Measurements from ENCODE around the gene PLEKHG5.

Gene PLEKHG5

GRCh38 chr1:6468729-6469461, 22.6 kb downstream of the PLEKHG5 start:
- H3K36me3 Mint-ChIP-seq: no peaks in the 10 kb centered on the region
- H3K9me3 Mint-ChIP-seq: no peaks in the 10 kb centered on the region
- H3K4me3 Mint-ChIP-seq: no peak overlapping the region
- H3K27me3 Mint-ChIP-seq: peaks cover 34% of the 10 kb centered on the region
- no peak for ATAC-seq
- H3K27ac Mint-ChIP-seq: no peak overlapping the region
- H3K4me1 Mint-ChIP-seq: peaks cover 4% of the 10 kb centered on the region

- Mint-ChIP-seq H3K36me3 (no peaks in the 10 kb centered on the region), H3K4me1 (peaks cover 4% of the 10 kb centered on the region), H3K27me3 (peaks cover 40% of the 10 kb centered on the region), H3K4me3 (no peak overlapping the region), H3K27ac (no peak overlapping the region), H3K9me3 (no peaks in the 10 kb centered on the region)
- no peak for ATAC-seq
Observed at GRCh38 chr1:6467744-6468688, 23.5 kb downstream of the PLEKHG5 start.

GRCh38 chr1:6467224-6467623, 24.2 kb downstream of the PLEKHG5 start:
- ATAC-seq: no peak
- no peaks in the 10 kb centered on the region for H3K9me3 Mint-ChIP-seq
- peaks cover 4% of the 10 kb centered on the region for H3K4me1 Mint-ChIP-seq
- H3K27me3 Mint-ChIP-seq: peaks cover 48% of the 10 kb centered on the region
- H3K4me3 Mint-ChIP-seq: no peak overlapping the region
- no peaks in the 10 kb centered on the region for H3K36me3 Mint-ChIP-seq
- no peak overlapping the region for H3K27ac Mint-ChIP-seq

GRCh38 chr1:6466751-6467150, 24.7 kb downstream of the PLEKHG5 start:
- H3K27me3 Mint-ChIP-seq: peaks cover 52% of the 10 kb centered on the region
- peaks cover 4% of the 10 kb centered on the region for H3K4me1 Mint-ChIP-seq
- no peak overlapping the region for H3K4me3 Mint-ChIP-seq
- no peaks in the 10 kb centered on the region for H3K36me3 Mint-ChIP-seq
- ATAC-seq: no peak
- H3K27ac Mint-ChIP-seq: no peak overlapping the region
- no peaks in the 10 kb centered on the region for H3K9me3 Mint-ChIP-seq

GRCh38 chr1:6466023-6466422, 25.4 kb downstream of the PLEKHG5 start, which contains the start of gene TNFRSF25:
TSS of gene TNFRSF25 (minus strand) at chr1:6466173. CDS start at chr1:6466107, 66 bp downstream.
- Mint-ChIP-seq H3K27me3 (peaks cover 54% of the 10 kb centered on the region), H3K4me1 (peaks cover 5% of the 10 kb centered on the region), H3K27ac (no peak within 1 kb of the TSS), H3K36me3 (no peaks in the 10 kb centered on the region), H3K4me3 (no peak within 1 kb of the TSS), H3K9me3 (no peaks in the 10 kb centered on the region)
- ATAC-seq: no peak

GRCh38 chr1:6465461-6466005, 25.9 kb downstream of the PLEKHG5 start:
- H3K27ac Mint-ChIP-seq: no peak overlapping the region
- H3K9me3 Mint-ChIP-seq: no peaks in the 10 kb centered on the region
- no peak overlapping the region for H3K4me3 Mint-ChIP-seq
- ATAC-seq: no peak
- H3K36me3 Mint-ChIP-seq: no peaks in the 10 kb centered on the region
- peaks cover 59% of the 10 kb centered on the region for H3K27me3 Mint-ChIP-seq
- H3K4me1 Mint-ChIP-seq: peaks cover 10% of the 10 kb centered on the region

- Mint-ChIP-seq H3K27ac (no peak overlapping the region), H3K4me3 (no peak overlapping the region), H3K9me3 (no peaks in the 10 kb centered on the region), H3K27me3 (peaks cover 66% of the 10 kb centered on the region), H3K4me1 (peaks cover 15% of the 10 kb centered on the region), H3K36me3 (no peaks in the 10 kb centered on the region)
- no peak for ATAC-seq
Observed at GRCh38 chr1:6464915-6465314, 26.6 kb downstream of the PLEKHG5 start.

- Mint-ChIP-seq H3K9me3 (no peaks in the 10 kb centered on the region), H3K36me3 (no peaks in the 10 kb centered on the region), H3K27ac (no peak overlapping the region), H3K4me1 (peaks cover 15% of the 10 kb centered on the region), H3K27me3 (peaks cover 70% of the 10 kb centered on the region), H3K4me3 (no peak overlapping the region)
- ATAC-seq: no peak
Observed at GRCh38 chr1:6464514-6464836, 27.0 kb downstream of the PLEKHG5 start.

GRCh38 chr1:6463120-6463412, 28.4 kb downstream of the PLEKHG5 start:
- no peak for ATAC-seq
- H3K36me3 Mint-ChIP-seq: no peaks in the 10 kb centered on the region
- H3K9me3 Mint-ChIP-seq: no peaks in the 10 kb centered on the region
- peaks cover 75% of the 10 kb centered on the region for H3K27me3 Mint-ChIP-seq
- no peak overlapping the region for H3K27ac Mint-ChIP-seq
- no peak overlapping the region for H3K4me3 Mint-ChIP-seq
- H3K4me1 Mint-ChIP-seq: peaks cover 15% of the 10 kb centered on the region

- no peak for ATAC-seq
- H3K4me3 Mint-ChIP-seq: no peak overlapping the region
- H3K4me1 Mint-ChIP-seq: peaks cover 15% of the 10 kb centered on the region
- no peak overlapping the region for H3K27ac Mint-ChIP-seq
- peaks cover 73% of the 10 kb centered on the region for H3K27me3 Mint-ChIP-seq
- no peaks in the 10 kb centered on the region for H3K36me3 Mint-ChIP-seq
- no peaks in the 10 kb centered on the region for H3K9me3 Mint-ChIP-seq
Observed at GRCh38 chr1:6462412-6463119, 28.9 kb downstream of the PLEKHG5 start.

- H3K36me3 Mint-ChIP-seq: no peaks in the 10 kb centered on the region
- no peak overlapping the region for H3K27ac Mint-ChIP-seq
- no peak overlapping the region for H3K4me3 Mint-ChIP-seq
- H3K4me1 Mint-ChIP-seq: peaks cover 15% of the 10 kb centered on the region
- H3K9me3 Mint-ChIP-seq: no peaks in the 10 kb centered on the region
- ATAC-seq: no peak
- H3K27me3 Mint-ChIP-seq: peaks cover 73% of the 10 kb centered on the region
Observed at GRCh38 chr1:6461538-6462411, 29.7 kb downstream of the PLEKHG5 start.

GRCh38 chr1:6461051-6461530, 30.4 kb downstream of the PLEKHG5 start:
- Mint-ChIP-seq H3K4me3 (peak overlapping the region; percentile 74), H3K27me3 (peaks cover 78% of the 10 kb centered on the region), H3K4me1 (peaks cover 15% of the 10 kb centered on the region), H3K36me3 (no peaks in the 10 kb centered on the region), H3K9me3 (no peaks in the 10 kb centered on the region), H3K27ac (no peak overlapping the region)
- ATAC-seq: no peak

- Mint-ChIP-seq H3K36me3 (no peaks in the 10 kb centered on the region), H3K9me3 (no peaks in the 10 kb centered on the region), H3K27ac (peak overlapping the region; percentile 38), H3K4me1 (peaks cover 18% of the 10 kb centered on the region), H3K4me3 (peak overlapping the region; percentile 74), H3K27me3 (peaks cover 80% of the 10 kb centered on the region)
- ATAC-seq: peak; percentile 42
Observed at GRCh38 chr1:6460301-6461050, 31.0 kb downstream of the PLEKHG5 start.

- H3K4me1 Mint-ChIP-seq: peaks cover 16% of the 10 kb centered on the region
- H3K9me3 Mint-ChIP-seq: no peaks in the 10 kb centered on the region
- H3K4me3 Mint-ChIP-seq: peak overlapping the region; percentile 74
- no peaks in the 10 kb centered on the region for H3K36me3 Mint-ChIP-seq
- ATAC-seq: peak; percentile 2
- H3K27me3 Mint-ChIP-seq: peaks cover 77% of the 10 kb centered on the region
- peak overlapping the region; percentile 38 for H3K27ac Mint-ChIP-seq
Observed at GRCh38 chr1:6459850-6460265, 31.6 kb downstream of the PLEKHG5 start.
